Measurements from ENCODE around the gene OLFM1.
"Not testable (repeated sequence)": the region's sequence is repeated elsewhere in the genome, so short reads cannot be mapped to it uniquely, and the experiment has no call there.

Gene OLFM1

DNA sequence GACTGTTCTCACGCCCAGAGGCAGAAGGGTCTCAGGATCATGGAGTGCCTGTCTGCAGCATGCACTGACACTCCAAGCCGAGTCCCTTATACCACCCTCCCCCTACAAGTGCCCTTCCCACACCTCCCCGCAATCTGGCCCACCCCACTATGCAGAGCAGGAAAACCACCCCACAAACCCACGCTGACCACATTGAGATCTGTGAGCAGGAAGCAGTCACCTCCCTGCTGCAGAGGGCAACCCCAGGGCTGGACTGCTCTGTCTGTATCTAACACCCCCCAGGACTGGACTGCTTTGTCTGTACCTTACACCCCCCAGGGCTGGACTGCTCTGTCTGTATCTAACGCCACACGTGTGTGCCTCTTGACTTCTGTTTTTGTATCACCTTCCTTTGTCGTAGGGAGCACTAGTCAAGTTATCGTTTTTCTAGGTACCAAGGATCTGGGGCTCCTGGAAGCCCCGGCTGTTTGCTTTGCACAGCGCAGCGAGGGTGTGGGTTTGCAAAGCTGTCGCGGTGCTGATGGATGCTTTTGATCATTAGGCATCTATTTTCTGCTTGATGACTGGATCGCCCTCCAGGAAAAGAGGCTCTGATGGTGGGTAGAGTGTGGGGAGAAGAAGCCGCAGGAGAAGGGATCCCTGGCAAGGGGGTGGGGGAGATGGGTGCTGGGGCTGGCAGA is 21.5 kb downstream of the OLFM1 start:
- DNase-seq, result no peak

- no peak for DNase-seq
Observed at GRCh38 chr9:135109650-135110049, 22.2 kb downstream of the OLFM1 start.

GRCh38 chr9:135110416-135110815 is 22.9 kb downstream of the OLFM1 start:
- DNase-seq, result no peak

GRCh38 chr9:135111600-135111999 is 24.1 kb downstream of the OLFM1 start:
- DNase-seq, result not testable (repeated sequence)

GRCh38 chr9:135116371-135116770 is 28.9 kb downstream of the OLFM1 start:
- DNase-seq, result no peak

GRCh38 chr9:135116881-135117280 is 29.4 kb downstream of the OLFM1 start:
- DNase-seq, result no peak

- no peak for DNase-seq
Observed at GRCh38 chr9:135117281-135117680, 29.8 kb downstream of the OLFM1 start.

DNA sequence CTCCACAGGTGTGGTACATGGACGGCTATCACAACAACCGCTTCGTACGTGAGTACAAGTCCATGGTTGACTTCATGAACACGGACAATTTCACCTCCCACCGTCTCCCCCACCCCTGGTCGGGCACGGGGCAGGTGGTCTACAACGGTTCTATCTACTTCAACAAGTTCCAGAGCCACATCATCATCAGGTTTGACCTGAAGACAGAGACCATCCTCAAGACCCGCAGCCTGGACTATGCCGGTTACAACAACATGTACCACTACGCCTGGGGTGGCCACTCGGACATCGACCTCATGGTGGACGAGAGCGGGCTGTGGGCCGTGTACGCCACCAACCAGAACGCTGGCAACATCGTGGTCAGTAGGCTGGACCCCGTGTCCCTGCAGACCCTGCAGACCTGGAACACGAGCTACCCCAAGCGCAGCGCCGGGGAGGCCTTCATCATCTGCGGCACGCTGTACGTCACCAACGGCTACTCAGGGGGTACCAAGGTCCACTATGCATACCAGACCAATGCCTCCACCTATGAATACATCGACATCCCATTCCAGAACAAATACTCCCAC is 32.1 kb downstream of the OLFM1 start:
- no peak for DNase-seq

DNA sequence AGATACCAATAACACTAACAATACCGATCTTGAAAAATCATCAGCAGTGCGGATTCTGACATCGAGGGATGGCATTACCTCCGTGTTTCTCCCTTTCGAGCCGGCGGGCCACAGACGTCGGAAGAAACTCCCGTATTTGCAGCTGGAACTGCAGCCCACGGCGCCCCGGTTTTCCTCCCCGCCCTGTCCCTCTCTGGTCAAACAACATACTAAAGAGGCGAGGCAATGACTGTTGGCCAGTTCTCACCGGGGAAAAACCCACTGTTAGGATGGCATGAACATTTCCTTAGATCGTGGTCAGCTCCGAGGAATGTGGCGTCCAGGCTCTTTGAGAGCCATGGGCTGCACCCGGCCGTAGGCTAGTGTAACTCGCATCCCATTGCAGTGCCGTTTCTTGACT is 32.8 kb downstream of the OLFM1 start:
- no peak for DNase-seq

- DNase-seq, result no peak
Observed at GRCh38 chr9:135122316-135122715, 34.8 kb downstream of the OLFM1 start.

DNA sequence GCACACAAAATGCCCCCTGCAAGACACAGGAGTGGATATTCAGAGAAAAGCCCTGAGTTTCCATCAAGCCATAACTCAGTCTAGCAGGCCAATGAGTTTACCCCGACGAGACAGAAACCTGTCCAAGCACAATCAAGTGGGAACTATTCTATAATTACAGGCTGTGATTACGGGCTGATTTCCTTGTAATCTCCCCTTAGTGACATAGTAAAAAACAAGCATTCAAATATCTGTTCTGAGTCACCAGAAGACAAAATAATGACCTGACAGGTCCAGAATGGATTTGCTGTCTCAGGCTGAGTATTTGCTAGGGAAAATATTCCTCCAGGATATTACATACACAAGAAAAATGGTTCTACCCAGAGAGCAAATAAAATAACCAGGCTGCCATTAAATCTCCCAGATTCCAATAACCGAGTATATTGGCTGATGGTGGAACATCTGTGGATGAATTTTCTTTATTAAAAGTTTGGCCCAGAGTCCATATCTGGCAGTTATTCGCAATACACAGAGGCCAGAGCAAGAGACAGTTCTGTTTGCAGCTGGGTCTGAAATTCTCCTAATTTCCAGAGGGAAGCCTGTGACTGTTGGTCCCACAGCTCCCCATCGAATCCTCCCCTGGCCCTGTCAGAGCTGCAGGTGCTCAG is 35.8 kb downstream of the OLFM1 start:
- DNase-seq, result no peak

DNA sequence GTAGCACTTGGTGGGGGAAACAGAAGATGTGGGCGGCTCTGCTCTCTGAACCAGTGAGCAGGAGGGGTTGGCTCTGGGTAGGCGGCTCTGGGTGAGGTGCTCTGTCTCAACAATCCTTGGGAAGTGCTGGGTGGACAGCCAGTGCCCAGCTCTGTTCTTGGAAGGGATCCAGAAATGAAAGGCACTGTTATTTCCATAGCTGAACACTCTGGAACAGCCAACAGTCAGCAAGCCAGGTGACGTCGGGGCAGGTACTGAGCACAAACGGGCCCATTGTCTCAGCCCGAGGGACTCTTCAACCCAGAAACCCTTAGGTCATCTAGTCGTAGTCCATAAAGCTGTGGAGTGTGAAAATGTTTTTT is 36.3 kb downstream of the OLFM1 start:
- no peak for DNase-seq

GRCh38 chr9:135126451-135127187 is 39.2 kb downstream of the OLFM1 start:
- no peak for DNase-seq

DNA sequence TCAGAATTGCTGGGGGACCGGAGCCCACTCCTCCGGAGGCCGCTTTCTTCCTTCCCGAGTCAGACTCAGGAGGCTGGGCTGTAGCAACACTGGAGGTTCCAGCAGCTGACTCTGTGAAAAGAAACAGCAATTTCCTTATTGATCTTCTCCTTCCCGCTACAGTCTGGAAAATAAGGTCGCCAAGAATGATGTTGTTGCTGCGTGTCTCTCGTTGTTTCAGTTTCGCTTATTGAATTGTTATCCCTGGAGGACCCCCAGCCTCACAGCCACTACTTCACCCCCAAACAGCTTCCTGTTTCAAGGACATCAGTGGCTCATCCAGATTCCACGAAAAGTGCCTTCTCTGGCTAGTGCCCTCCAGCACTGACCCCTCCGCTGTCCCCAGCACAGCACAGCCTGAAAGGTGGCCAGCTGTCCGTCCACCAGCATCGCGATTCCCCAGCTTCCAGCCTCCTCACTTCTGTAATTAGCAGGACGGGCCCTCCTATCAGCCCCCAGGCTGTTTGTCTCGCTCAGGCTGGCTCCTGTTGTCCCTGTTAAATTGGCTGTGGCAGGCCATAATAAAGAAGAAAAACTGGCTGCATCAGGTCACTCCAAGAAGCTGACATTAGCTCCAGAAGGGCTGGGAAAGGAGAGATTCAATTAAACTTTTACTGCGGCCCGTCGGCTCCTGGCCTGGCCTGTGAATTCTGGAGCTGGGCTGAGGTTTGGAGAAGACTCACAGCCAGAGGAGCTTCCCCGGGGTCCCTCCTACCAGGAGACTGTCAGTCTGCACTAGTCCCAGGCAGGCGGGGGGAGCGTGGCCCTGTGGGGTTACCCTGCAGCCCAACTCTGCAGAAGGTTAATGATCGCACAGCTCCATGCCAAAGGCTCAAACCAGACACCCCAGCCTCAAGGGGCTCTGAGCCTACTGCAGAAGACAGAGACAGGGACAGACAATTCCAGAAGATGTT is 40.5 kb downstream of the OLFM1 start:
- DNase-seq, result no peak

DNA sequence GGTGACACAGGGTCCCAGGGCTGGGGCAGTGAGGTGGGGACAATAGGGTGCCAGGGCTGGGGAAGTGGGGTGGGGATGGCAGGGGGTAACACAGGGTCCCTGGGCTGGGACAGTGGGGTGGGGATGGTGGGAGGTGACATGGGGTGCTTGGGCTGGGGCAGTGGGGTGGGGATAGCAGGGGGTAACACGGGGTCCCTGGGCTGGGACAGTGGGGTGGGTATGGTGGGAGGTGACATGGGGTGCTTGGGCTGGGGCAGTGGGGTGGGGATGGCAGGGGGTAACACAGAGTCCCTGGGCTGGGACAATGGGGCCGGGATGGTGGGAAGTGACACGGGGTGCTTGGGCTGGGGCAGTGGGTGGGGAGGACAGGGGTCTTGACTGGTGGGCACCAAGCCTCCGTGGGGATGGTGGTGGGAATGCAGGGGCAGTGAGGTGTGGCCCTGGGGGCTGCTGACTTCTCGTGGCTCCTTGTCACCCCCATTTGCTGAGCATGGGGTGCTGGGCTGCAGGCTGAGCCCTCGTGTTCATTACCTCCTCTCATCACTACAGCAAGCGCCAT is 41.7 kb downstream of the OLFM1 start:
- no peak for DNase-seq

DNA sequence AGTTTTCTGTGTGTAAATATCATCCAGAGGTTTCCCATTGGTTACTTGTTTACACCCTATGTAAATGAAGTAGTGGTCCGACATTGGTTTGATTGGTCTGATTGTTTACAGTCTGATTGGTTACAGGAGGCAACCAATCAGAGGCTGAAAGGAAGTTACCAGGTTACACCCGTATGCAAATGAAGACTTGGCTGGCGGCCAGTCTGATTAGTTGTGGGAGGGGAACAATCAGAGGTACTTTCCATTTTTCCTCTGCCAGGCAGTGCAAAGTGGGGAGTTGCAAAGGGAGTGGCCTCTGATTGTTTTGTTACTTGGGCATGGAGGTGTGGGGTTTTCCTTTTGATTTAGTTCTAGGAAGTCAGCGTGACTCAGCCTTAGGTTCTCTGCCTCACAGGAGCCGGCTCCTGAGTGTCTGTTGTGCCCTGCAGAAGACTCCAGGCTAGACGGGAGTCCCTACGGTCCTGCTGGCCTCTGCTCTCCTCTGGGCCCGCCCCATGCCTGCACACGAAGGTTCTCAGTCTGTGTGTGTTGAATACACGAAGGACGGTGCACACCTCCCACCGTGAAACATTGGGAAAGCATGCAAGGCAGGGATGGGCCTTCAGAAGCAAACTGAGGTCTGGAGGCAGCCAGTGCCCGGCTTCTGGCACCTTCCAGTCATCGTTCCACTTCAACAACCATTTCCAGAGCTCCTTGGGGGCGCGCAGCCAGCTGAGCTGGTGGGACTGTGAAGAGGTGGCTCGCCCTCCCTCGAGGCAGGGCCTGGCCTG is 42.9 kb downstream of the OLFM1 start:
- no peak for DNase-seq

GRCh38 chr9:135131488-135131887 is 44.0 kb downstream of the OLFM1 start:
- DNase-seq, result no peak

GRCh38 chr9:135132008-135132407 is 44.5 kb downstream of the OLFM1 start:
- DNase-seq, result no peak

GRCh38 chr9:135134268-135135022 is 47.0 kb downstream of the OLFM1 start:
- DNase-seq, result no peak

DNA sequence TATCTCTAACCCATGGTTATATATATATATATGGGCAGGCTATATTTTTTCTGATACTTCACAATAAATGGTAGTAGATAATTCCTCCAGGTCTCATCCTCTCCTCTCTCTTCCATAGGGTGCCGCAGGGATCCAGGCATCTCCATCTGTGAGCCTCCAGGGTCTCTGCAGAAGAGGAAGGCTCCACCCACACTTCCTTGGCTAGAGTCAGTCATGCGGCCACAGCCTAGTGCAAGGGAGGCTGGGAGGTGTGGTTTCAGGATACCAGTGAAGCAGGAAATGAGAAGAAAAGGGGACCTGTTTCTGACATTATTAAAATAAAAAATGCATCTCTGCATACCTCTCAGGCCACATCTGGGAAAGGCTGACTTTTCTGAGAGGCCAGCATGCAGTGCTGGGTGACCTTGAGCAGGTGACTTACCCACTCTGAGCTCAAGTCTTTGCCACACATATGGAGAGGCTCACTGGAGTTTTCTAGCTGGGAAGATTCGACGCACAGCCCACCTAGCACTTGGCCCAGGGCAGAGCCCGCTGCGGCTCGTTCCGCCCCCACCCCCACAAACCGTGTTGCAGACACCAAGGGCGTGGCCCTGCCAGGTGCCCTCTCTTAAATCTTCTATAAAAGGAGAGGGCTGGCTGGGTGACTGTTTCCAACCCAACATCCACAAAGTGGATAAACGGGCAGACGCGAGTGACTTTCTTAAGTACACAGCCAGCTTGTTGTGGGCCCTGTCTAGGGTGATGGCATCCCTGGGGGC is 47.9 kb downstream of the OLFM1 start:
- no peak for DNase-seq
